GM18870 (cell line): ENCODE results near the gene MIB1.

Experiments
- ATAC-seq: cut with Tn5 transposase; IDR thresholded peaks from one replicate; pipeline ENCODE4 v1.9.1; 2021; ENCODE audit warnings: moderate library complexity; ENCODE audit not compliant: unreplicated experiment

The MIB1 gene

DNA sequence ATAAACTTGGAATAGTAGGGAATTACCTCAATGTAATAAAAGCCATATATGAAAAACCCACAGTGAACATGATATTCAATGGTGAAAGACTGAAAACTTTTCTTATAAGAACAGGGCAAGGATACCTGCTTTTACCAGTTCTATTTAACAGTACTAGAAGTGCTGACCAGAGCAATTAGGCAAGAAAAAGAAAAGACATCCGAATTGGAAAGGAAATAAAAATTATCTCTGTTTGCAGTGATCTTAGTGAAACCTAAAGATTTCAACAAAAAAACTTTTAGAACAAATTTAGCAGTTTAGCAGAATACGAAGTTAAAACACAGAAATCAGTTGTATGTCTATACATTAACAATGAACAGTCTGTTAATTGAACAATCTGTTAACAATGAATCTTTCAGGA is 69.1 kb downstream of the MIB1 start:
- ATAC-seq = no peak

DNA sequence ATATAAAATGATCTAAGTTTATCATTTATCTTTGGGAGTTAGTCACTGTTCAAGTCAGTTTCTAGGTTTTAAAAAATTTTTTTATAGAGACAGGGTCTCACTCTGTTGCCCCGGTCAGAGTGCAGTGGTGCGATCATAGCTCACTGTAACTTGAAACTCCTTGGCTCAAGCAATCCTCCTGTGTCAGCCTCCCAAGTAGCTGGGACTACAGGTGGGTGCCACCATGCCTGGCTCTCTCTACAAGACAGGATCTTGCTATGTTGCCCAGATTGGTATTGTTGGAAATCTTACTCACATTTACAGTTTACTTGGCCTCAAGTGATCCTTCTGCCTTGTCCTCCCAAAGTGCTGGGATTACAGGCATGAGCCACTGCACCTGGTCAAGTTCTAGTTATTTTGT is 74.5 kb downstream of the MIB1 start:
- ATAC-seq = no peak

DNA sequence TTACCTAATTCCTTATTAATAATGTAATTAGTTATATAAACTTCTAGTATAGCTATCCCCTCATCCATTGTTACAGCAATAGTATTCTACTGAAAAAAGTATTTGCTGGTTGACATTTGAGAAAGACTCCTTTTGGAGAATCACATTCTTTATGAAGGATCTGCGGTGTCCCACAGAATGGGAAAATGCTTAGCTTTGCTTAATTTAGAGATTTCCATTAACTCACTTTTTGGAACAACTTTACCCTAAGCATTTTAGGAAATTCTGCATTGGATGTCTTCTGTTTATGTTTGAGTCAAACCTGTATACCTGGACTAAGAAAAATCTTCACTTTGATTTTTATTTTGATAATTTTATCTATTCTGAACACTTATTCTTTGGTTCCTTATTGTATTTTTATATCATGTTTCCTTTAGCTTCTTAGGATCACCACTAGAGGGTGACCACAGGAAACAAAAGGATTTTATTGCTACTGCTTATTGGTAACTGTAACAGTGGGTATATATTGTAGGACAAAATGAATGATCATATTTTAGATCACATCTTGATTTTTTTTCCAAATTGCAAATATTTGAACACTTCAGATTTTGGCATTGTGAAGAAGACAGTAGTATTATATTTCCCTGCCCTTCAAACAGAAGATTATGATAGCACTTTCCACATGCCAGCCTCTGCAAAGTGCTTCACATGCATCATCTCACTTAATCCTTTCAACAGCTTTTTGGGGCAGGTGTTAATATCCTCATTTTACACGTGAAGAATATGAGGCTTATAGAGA is 79.6 kb downstream of the MIB1 start:
- no peak for ATAC-seq

DNA sequence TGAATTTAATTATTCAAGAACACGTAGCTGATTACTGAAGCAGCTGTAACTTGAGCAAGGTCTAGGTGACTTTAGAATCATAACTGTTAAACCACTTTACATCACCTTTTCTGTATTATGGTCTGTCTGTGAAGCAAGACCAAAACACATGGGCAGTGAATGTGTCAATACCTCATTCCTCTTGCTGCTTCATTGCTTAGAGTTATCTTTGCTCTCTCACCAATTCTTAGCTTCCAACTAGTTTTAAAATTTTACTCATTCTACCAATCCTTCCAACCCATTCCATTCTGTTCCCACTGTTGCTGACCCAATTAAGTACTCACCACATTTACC is 80.2 kb downstream of the MIB1 start:
- no peak for ATAC-seq

DNA sequence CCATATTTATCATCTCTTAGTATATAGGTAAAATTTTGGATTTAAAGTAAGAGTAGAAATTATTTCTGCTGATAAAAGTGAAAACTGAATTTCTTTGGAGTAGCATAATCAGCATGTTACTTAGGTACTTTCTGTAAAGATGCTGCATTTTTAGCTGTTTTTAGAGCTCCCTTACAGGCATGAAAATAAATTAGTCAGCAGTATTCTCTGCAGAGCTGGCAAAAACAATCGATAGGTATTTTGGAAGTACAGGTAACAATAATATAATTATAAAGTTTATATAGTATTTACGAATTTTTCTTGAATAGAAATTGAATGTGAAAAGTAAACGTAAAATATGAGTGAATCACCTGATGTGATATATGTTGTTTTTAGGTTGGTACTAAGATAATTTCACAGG is 83.3 kb downstream of the MIB1 start:
- no peak for ATAC-seq

DNA sequence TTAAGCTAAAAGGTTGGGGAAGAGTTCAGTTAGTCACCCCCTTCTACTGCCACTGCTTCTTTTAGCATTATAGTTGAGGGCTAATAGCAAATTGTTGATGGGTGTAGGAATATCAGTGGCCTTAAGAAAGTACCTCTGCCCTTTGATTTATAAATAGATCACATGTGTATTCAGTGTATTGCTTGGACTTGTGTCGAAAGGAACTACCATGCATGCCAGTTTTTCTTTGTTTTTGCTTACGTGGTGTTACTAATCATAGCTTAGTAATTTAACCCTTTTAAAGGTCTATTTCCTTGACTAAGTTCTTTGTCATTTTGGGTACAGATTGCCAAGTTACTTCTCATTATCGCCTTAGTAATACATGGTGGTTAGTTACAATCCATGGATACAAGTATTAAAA is 85.6 kb downstream of the MIB1 start:
- no peak for ATAC-seq

DNA sequence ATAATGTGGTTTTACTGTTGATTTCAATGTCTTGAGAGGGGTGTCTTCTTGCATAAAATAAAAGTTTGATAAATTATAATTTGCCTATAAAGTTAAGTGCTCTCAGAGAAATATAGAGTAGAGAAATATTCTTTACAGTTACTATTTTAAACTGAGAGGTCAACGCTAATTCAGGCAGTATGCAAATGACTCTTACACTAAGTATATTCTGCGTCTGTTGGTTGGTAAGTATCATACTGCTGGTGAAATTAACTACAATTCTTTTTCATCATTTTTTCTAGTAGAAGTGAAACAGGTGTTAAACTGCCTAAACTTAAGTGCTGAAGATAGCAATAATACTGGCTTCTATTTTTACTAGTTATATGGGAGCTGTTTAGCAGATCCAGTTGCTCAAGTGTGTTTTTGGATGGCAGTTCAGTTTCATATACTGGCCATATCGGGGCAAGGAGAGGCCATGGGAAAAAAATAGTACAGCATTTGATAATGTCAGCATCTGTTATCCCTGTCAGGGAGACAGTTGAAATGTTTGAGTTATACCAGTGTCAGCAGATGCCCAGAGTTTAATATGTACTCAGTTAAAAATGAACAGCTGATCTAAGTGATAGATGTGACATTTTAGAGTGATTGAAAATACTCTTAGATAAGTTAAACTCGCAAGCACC is 86.2 kb downstream of the MIB1 start:
- no peak for ATAC-seq

DNA sequence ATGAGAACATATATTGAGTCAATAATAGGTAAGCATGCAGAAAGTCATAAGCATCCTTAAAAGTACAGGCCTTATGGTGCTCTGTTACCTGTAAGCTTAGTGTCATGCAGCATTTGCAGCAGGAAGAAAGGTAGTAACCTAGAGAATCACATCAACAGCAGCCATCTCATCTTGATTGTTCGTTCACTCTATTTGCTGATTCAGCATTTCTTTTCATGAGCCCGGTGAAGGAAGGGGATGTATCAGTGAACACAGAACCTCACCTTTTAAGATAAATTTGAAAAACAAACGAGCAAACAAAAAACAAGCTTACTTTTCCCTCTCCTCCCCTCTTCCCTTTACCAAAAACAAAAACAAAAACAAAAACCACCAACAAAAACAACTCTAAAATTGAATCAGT is 89.9 kb downstream of the MIB1 start:
- no peak for ATAC-seq

DNA sequence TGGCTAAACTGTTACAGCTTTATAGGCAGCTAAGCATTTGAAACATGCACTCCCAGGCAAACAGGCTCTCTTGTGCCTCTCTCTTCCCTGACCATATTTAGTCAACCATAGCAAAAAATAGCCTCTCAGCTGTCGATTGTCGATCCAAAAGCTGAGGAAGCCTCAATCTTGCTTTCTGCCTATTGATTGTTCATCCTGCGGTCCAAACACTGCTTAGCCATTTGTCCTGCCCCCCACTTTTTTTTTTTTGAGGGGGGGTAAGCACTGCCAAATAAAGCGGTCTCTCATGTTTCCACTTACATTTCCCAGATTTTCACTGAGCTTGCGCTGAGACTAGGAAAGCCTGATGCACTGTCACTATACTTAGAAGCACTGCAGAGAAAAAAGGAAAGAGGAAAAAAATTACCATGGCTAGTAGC is 90.8 kb downstream of the MIB1 start:
- no peak for ATAC-seq

DNA sequence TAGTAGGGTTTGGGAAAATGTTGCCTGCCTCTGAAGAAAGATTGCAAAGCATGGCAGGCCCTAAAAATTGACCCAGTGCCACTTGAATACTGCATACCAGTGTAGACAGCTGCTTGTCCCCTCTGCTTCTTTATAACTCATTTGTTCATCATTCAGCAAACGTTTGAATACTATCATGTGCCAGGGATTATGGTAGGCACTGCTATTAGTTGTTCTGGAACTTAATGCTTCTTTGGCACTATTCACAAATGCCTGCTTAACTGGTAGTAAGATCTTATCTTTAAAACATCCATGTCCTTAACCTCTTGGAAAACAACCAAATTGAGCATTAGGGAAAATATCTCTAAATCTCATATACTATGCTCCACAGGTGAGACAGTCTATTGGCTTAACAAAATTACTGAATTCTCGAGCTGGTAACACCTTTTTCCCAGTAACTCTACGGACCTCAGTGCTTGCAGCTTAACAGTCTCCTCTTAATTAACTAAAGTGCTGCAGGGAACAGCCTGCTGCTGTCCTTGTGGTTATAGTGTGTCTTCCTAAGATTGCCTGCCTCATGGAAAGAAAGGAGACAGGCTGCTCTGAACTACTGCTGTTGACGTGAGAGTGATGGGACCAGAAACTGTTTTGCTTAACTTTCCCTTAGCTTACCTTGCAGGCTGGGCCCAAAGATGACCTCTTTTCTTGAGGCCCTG is 93.2 kb downstream of the MIB1 start:
- ATAC-seq = no peak

DNA sequence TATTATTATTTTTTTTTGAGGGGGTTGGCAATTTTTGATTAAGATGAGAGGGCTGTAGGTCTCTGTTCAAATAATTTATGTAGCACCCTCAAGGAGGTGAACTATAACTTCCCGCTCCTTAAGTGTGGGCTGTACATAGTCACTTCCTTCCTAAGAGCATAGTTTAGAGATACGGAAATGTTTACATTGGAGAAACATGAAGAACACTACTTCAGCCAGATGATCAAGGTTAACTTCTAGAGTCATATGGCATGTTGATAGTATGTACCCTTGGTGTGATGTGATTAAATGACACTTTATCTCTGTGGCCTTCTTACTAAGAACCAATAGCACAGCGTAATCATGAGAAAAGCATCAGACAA is 93.7 kb downstream of the MIB1 start:
- ATAC-seq = no peak

DNA sequence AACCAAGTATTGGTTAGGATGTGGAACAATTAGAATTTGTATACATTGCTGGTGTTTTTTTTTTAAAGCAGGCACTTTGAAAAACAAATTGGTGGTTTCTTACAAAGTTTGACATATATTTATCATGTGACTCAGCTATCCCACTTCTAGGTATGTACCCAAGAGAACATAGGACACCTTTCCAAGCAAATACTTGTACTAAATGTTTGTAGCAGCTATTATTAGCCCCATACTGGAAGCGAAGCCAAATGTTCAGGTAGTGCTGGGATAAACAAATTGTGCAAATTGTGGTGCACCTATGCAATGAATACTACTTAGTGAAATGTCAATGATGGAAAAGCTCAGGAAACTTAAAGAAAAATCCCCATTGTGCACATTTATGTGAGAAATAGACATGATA is 101.0 kb downstream of the MIB1 start:
- ATAC-seq = no peak

DNA sequence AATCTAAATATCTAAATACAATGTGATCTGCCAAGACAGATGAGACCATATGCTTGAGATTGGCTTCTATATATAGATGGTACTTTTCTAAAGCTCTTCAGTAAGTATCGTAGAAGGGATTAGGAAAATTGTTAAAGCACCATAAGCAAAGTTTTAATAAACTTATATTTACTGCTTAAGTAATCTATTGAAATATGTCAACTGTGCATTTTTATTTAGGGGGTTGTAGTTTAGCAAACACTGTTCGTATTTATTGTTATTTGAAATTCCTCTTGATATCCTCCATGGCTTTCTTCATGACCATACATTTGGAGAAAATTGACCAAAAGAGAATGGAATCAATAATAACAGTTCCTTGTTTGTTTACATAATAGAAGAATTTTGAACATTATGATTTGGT is 102.7 kb downstream of the MIB1 start:
- no peak for ATAC-seq

DNA sequence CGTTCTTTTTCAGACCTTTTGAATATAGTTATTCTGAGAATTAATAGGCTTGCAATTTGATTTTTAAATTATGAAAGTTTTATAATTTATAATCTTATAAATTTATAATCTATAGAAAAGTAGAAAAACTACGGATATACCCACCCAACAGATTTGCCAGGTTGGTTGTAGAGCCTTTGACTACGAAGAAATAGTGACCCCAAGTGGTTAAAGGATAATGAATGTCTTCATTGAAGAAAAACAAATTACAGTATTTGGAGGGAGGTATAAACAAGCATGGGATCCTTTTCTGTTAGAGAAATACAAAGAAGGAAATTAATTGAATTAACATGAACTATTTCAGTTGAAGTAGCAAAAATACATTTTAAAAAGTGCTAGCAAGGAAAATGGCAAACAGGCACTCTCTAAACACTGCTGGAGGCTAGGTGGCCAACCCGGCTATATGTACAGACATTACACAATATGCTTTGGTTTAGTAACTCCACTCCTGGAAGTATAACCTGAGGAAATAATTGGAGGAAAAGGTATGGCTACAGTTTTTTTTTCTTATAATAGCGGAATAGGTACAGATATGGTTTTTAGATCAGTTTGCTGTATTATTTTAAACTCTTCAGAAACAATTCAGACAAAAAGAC is 110.9 kb downstream of the MIB1 start:
- ATAC-seq = no peak

DNA sequence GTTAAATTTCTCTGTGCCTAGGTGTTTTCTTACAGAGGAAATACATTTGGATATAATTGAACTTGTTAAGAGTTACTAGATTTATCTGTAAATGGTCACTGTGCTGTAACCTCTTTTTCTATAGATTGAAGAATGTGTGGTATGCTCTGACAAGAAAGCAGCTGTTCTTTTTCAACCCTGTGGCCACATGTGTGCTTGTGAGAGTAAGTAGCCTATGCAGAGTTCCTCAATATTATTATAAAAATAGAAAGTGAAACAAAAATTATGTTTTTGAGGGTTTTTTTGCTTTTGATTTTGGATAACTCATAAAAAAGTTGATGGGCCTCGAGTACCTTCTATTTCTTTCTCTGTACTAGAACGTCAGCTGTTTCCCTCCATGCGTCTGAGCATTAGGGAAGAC is 112.4 kb downstream of the MIB1 start:
- peak; percentile 86 for ATAC-seq

DNA sequence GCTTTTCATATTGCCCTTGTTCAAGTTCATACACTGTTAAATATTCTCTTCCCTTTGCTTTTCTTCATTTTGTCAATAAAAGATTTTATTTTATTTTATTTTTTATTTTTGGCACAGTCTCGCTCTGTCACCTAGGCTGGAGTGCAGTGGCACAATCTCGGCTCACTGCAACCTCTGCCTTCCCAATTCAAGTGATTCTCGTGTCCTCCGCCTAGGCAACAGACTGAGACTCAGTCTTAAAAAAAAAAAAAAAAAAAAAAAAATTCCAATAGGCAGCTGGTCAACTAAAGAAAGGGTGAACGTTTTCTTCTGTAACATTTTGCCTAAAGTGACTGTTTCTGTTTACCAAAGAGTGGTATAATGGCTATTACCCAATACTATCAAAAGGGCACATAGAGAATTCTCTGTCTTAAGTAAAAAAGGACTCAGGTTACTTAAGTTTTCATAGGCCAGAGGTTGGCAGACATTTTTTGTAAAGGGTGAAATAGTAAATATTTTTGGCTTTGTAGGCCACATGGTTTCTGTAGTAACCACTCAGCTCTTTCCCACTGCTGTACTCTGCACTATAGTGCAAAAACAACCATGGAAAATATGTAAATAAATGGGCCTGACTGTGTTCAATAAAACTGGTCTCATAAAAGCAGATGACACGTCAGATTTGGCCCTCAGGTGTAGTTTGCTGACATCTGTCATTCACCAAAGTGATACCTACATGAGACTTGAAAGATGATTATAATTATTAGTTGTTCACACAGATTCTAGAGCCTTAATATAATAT is 113.4 kb downstream of the MIB1 start:
- no peak for ATAC-seq

DNA sequence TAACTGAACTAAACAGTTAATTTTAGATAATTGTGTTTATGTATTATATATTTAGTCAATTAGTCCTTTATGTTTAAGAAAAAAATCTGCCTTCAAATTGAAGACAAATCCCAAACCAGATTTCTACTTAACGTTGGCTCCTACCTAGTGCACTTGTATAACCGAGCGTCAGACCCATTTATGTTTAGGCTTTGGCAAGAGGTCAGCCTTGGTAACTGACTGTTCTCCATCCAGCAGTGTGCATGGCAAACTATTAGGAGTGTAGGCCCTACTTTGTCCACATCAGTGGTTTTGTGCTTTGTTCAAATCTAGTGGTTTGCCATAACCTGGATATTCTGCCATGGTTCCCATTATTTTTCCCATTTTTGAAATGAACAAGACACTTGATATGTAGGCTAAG is 114.8 kb downstream of the MIB1 start:
- no peak for ATAC-seq

DNA sequence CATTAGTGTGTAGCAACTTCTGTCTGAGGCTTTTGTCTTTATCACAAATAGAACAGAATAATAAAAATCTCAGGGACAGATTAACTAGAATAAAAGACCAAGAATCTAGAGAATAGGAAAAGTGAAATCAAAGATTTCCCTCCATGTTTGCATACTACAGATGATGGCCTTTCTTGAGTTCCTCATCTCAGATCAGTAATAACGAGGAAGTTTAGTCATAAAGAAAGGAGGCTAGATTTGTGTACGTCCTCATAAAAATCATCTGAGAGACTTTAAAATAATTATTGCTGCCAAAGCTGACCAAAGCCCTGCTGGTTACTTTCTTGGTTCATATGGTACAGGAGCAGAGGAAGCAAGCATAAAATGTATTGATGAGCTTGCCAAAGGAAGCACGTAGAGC is 117.3 kb downstream of the MIB1 start:
- no peak for ATAC-seq

DNA sequence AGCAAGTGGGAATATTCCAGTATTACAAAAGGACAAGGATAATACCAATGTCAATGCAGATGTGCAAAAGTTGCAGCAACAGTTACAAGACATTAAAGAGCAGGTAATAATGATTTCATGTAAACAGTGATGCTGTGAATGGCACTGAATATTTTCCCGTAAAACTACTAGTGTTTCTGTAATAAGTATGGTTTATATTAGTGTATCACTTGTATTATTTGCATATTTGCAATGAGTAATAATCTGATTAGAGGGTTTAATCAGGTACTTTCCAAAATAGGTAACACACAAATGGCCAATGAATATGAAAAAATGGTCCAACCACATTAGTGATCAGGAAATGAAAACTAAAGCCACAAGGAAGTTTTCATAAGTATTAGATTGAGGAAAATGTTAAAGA is 118.0 kb downstream of the MIB1 start:
- ATAC-seq = no peak

DNA sequence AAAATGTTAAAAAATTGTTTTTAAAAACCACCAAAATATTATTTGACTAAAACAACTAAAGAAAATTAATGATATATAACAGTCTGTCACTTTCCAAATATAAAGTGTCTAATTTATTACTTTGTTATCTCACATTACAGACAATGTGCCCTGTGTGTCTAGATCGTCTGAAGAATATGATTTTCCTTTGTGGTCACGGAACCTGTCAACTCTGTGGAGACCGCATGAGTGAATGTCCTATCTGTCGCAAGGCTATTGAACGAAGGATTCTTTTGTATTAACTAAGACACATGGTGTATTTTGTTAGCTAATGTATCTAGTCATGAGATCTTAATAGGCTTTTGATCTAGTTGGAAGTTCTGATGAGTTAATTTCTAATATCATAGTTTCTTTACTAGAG is 123.8 kb downstream of the MIB1 start:
- no peak for ATAC-seq

DNA sequence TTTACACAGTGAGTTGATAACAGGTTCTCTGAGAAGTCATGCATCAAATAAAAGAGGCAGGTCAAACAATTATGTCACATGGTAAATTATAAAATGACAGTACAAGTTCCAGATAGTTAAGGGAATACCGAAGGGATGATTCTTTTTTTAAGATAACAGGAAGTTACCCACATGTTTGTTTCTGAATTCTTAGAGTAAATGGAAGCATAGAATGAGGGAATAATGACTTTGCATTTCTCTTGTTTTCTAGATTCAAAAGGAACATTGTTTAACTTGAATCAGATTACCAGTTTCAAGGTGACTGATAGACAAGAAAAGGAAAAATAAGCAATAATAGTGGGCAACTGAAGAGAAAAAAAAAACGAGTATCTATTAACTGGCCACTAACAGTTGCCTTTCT is 124.5 kb downstream of the MIB1 start:
- ATAC-seq = no peak
